ENCODE measurements around the gene PCSK4. TPM values are rescaled to one million over a fixed set of nuclear protein-coding genes. Genes with fewer than 3 reads are reported as not detected.

PCSK4 gene
- total RNA-seq, 4 donors from 2014 or later, result 2.6 to 11.9 (median 7.5) TPM

GRCh38 chr19:1451916-1452801 is 38.0 kb downstream of the PCSK4 start:
- in situ Hi-C loops (cut with MboI; ENCODE audit: low pct_ligation_motif_present in 1 of 4, low pct_unique_long_range_greater_than_20kb in 1 of 4, low sequenced_read_pairs in 3 of 4) (no loop called here), intact Hi-C loops (cut with DNase I; ENCODE audit: low total_unique reads) (no loop called here)
- H3K9me3 ChIP-seq, result no peaks in the 10 kb centered on the region
- no peaks in the 10 kb centered on the region for H3K36me3 ChIP-seq
- no peak overlapping the region for H3K4me3 ChIP-seq
- TF ChIP-seq, protein P1, sequence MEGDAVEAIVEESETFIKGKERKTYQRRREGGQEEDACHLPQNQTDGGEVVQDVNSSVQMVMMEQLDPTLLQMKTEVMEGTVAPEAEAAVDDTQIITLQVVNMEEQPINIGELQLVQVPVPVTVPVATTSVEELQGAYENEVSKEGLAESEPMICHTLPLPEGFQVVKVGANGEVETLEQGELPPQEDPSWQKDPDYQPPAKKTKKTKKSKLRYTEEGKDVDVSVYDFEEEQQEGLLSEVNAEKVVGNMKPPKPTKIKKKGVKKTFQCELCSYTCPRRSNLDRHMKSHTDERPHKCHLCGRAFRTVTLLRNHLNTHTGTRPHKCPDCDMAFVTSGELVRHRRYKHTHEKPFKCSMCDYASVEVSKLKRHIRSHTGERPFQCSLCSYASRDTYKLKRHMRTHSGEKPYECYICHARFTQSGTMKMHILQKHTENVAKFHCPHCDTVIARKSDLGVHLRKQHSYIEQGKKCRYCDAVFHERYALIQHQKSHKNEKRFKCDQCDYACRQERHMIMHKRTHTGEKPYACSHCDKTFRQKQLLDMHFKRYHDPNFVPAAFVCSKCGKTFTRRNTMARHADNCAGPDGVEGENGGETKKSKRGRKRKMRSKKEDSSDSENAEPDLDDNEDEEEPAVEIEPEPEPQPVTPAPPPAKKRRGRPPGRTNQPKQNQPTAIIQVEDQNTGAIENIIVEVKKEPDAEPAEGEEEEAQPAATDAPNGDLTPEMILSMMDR (IDR thresholded peaks at IDR 0.05), result no peak
- TF ChIP-seq POLR2AphosphoS5 (IDR thresholded peaks at IDR 0.05) (no peak), EP300 (IDR thresholded peaks at IDR 0.05; ENCODE audit: low read depth) (no peak), POLR2A (IDR thresholded peaks at IDR 0.05) (no peak)
- H3K27me3 ChIP-seq, result peaks cover 100% of the 10 kb centered on the region
- peaks cover 4 to 27% (median 19%) of the 10 kb centered on the region in 4 donors for H3K4me1 ChIP-seq
- H3K27ac ChIP-seq, result no peak overlapping the region
- DNase-seq, result no peak
- WGBS, 2 donors (ENCODE audit: low coverage in 1 of 2), result 18 to 36% methylated on average over 16 to 39 of the region's 39 CpGs

- in situ Hi-C loops (cut with MboI; ENCODE audit: low pct_ligation_motif_present in 1 of 4, low pct_unique_long_range_greater_than_20kb in 1 of 4, low sequenced_read_pairs in 3 of 4) (no loop called here), intact Hi-C loops (cut with DNase I; ENCODE audit: low total_unique reads) (no loop called here)
- H3K4me1 ChIP-seq, result peaks cover 10 to 30% (median 19%) of the 10 kb centered on the region in 4 donors
Observed at GRCh38 chr19:1450735-1451731, 39.1 kb downstream of the PCSK4 start.

GRCh38 chr19:1449467-1450442 is 40.4 kb downstream of the PCSK4 start, which contains the start of gene APC2:
TSS of gene APC2 (plus strand) at chr19:1450121. CDS start at chr19:1453002, 2,881 bp downstream.
- H3K9me3 ChIP-seq, result no peaks in the 10 kb centered on the region
- 5% methylated on average over 46 of the region's 74 CpGs; no CpG with 5 or more reads in 1 of the 2 donors for WGBS, 2 donors (ENCODE audit: low coverage in 1 of 2)
- peaks cover 9 to 34% (median 20%) of the 10 kb centered on the region in 4 donors for H3K4me1 ChIP-seq
- H3K27ac ChIP-seq, result no peak within 1 kb of the TSS
- H3K27me3 ChIP-seq, result peaks cover 96% of the 10 kb centered on the region
- intact Hi-C loops (cut with DNase I; ENCODE audit: low total_unique reads), result loop anchor here (10.0 kb wide), 1 partner anchor 155 kb away; no protein-coding TSS in a partner anchor
- H3K4me3 ChIP-seq, result no peak within 1 kb of the TSS
- TF ChIP-seq, protein P1 (IDR thresholded peaks at IDR 0.05), result no peak
- TF ChIP-seq EP300 (IDR thresholded peaks at IDR 0.05; ENCODE audit: low read depth), result no peak
- no peak for TF ChIP-seq POLR2A (IDR thresholded peaks at IDR 0.05)
- no peak for TF ChIP-seq POLR2AphosphoS5 (IDR thresholded peaks at IDR 0.05)
- no peaks in the 10 kb centered on the region for H3K36me3 ChIP-seq
- DNase-seq, result no peak
- in situ Hi-C loops (cut with MboI; ENCODE audit: low pct_ligation_motif_present in 1 of 4, low pct_unique_long_range_greater_than_20kb in 1 of 4, low sequenced_read_pairs in 3 of 4), result no loop called here

More at GRCh38 chr19:1450735-1451731, 39.1 kb downstream of the PCSK4 start:
- H3K36me3 ChIP-seq, result no peaks in the 10 kb centered on the region
- no peak overlapping the region for H3K27ac ChIP-seq
- no peak for DNase-seq
- H3K9me3 ChIP-seq, result no peaks in the 10 kb centered on the region
- WGBS, 2 donors (ENCODE audit: low coverage in 1 of 2), result 49 to 60% methylated on average over 6 to 22 of the region's 22 CpGs
- peaks cover 100% of the 10 kb centered on the region for H3K27me3 ChIP-seq
- H3K4me3 ChIP-seq, result no peak overlapping the region
- TF ChIP-seq EP300 (IDR thresholded peaks at IDR 0.05; ENCODE audit: low read depth), result no peak
- no peak for TF ChIP-seq POLR2A (IDR thresholded peaks at IDR 0.05)
- TF ChIP-seq POLR2AphosphoS5 (IDR thresholded peaks at IDR 0.05), result no peak
- TF ChIP-seq, protein P1 (IDR thresholded peaks at IDR 0.05), result no peak

Data from transverse colon (tissue), 4 donors.